HG02623 (cell line): ENCODE results near the gene KRTAP5-6.

ENCODE experiments used
- ATAC-seq: cut with Tn5 transposase; IDR thresholded peaks from one replicate; pipeline ENCODE4 v1.9.1; 2021; ENCODE audit warnings: moderate library complexity; ENCODE audit not compliant: unreplicated experiment

The KRTAP5-6 gene

DNA sequence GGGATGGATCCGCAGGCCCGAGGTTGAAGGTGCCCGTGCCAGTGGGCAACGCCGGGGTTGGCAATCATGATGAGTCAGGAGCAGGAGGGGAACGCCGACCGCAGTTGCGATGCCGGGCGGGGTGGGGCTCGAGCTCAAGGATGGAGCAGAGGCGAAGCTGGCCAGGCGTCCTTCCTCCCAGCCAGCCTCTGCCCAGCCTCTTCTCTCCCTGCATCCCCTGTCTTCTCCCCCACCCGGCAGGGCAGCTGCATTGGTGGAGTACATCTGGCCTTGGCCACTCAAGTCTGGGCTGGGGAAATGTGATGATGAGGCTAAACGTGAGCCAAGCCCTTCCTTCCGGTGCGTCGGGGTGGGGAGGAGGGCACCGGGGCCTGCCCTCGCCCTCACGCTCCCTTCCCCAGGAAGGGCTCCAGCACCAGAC, 49.5 kb downstream of the KRTAP5-6 start:
- no peak for ATAC-seq

DNA sequence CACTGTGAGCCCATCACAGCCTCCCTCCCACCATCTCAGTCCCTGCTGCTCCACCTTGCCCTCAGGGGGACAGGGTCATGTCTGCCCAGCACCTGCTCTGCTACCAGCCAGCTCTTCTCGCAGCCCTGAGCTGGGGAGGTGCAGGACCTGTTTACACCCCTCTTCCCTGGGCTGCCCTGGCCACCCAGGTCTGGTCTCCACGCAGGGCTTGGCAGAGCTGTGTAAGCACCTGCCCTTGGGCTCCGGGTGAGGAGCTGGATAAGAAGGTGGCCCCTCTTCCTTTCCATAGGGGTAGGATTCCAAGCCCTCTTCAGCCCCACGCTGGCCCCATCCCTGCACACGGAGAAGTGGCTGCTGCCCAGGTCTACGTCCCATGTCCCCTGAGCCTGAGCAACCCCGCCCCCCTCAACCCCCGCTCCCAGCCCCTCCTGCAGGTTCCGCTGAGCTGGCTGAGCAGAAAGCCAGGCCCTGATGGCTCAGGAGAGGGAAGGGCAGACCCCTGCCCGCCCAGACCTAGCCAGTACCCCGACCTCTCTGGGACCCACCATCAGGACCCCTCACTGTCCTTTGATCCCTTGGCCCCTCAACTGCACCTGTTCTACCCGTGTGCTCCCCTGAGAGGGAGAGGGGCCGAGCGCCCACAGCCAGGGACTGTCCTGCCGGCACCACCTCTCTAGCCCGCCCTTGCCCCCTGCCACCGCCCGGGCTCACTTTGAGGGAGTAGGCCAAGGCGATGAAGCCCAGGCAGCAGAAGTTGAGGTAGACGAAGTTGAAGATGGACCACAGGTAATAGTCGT, 50.2 kb downstream of the KRTAP5-6 start:
- no peak for ATAC-seq
